Activated T-cell treated with anti-CD3 and anti-CD28 coated beads, Interleukin-2, amount 50 U/mL, for 48 hours (primary cell): ENCODE results near the gene ATP4B.

Source experiments
- DNase-seq, 2 experiments: peaks; one replicate each; pipeline ENCODE4 v3.0.0-alpha.2; 2020

The ATP4B gene

GRCh38 chr13:113657851-113658741 is at the start of gene ATP4B:
Gene ATP4B (minus strand): TSS chr13:113658198. CDS start chr13:113658144, 54 bp downstream.
- DNase-seq: no peak

- no peak for DNase-seq
These were observed 14.1 kb upstream of the ATP4B start for GRCh38 chr13:113672002-113672651.

- DNase-seq: no peak
These were observed 13.3 kb upstream of the ATP4B start for GRCh38 chr13:113671066-113672001.

GRCh38 chr13:113670541-113670940 is 12.5 kb upstream of the ATP4B start:
- no peak for DNase-seq

- no peak for DNase-seq
These were observed 11.8 kb upstream of the ATP4B start for GRCh38 chr13:113669755-113670341.

GRCh38 chr13:113669231-113669754 is 11.3 kb upstream of the ATP4B start:
- DNase-seq: no peak

- DNase-seq: no peak
These were observed 10.5 kb upstream of the ATP4B start for GRCh38 chr13:113668491-113668971.

- no peak for DNase-seq
These were observed 9.9 kb upstream of the ATP4B start for GRCh38 chr13:113667771-113668490.

- DNase-seq: no peak
These were observed 9.1 kb upstream of the ATP4B start, which contains the start of gene GRK1 for GRCh38 chr13:113666951-113667701. Gene GRK1 (plus strand): TSS chr13:113667219. CDS start chr13:113667387, 168 bp downstream.

GRCh38 chr13:113666329-113666670 is 8.3 kb upstream of the ATP4B start:
- DNase-seq: no peak

GRCh38 chr13:113665597-113666328 is 7.8 kb upstream of the ATP4B start:
- DNase-seq: no peak

- DNase-seq: no peak
These were observed 7.0 kb upstream of the ATP4B start for GRCh38 chr13:113664751-113665596.

- DNase-seq: no peak
These were observed 5.9 kb upstream of the ATP4B start for GRCh38 chr13:113663934-113664333.

- no peak for DNase-seq
These were observed 3.5 kb upstream of the ATP4B start for GRCh38 chr13:113661509-113661908.

- no peak for DNase-seq
These were observed 2.1 kb upstream of the ATP4B start for GRCh38 chr13:113660066-113660465.

GRCh38 chr13:113659337-113659736 is 1.3 kb upstream of the ATP4B start:
- DNase-seq: no peak

- DNase-seq: no peak
These were observed 838 bp upstream of the ATP4B start for GRCh38 chr13:113658836-113659235.

- DNase-seq: no peak
These were observed 947 bp downstream of the ATP4B start for GRCh38 chr13:113656831-113657671.
